Measurements from ENCODE around the gene GRAP2. TPM values are rescaled to one million over a fixed set of nuclear protein-coding genes. Genes with fewer than 3 reads are reported as not detected.
A peak's percentile ranks its signal among the peaks of the same experiment; 100 is the strongest.

Gene GRAP2
- total RNA-seq, 3 donors from 2014 or later = 19.5 to 40.4 (median 26.4) TPM

GRCh38 chr22:39908136-39908535, 7.3 kb downstream of the GRAP2 start:
- H3K27me3 Mint-ChIP-seq (ENCODE audit: low read depth) = no peaks in the 10 kb centered on the region
- peak overlapping the region; percentile 92 for H3K4me3 Mint-ChIP-seq
- peaks cover 76% of the 10 kb centered on the region for H3K4me1 Mint-ChIP-seq (ENCODE audit: low read depth)
- H3K9me3 Mint-ChIP-seq = no peaks in the 10 kb centered on the region
- DNase-seq (no peak), ATAC-seq (peak in 1 of 2 donors; percentile 7)
- H3K36me3 Mint-ChIP-seq (ENCODE audit: insufficient read depth) = peaks cover 5% of the 10 kb centered on the region

DNA sequence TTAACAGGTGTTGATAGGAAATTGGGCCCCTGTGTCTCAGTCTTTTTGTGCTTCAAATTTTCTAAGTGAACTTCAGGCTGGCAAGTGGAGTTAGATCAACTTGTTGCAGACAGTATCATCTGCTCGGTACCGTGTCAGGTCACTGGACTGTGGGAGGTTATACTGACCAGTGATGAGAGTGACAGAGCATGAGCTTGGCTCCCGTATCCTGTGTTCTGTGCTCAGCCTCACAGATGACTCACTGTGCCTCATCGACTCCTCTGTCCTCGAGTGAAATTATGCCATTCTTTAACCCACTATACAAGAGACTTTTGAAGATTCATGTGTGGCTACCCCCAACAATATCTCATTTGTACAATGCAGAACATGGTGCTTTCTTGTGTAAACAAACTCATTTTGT, 7.9 kb downstream of the GRAP2 start:
- H3K4me3 Mint-ChIP-seq = peak overlapping the region; percentile 92
- H3K27me3 Mint-ChIP-seq (ENCODE audit: low read depth) = no peaks in the 10 kb centered on the region
- peak; percentile 29 for DNase-seq
- peaks cover 5% of the 10 kb centered on the region for H3K36me3 Mint-ChIP-seq (ENCODE audit: insufficient read depth)
- ATAC-seq = peak; percentile 60 to 69
- peaks cover 82% of the 10 kb centered on the region for H3K4me1 Mint-ChIP-seq (ENCODE audit: low read depth)
- no peaks in the 10 kb centered on the region for H3K9me3 Mint-ChIP-seq

GRCh38 chr22:39910876-39911613, 10.2 kb downstream of the GRAP2 start:
- DNase-seq = no peak
- ATAC-seq = no peak

GRCh38 chr22:39913321-39913720, 12.4 kb downstream of the GRAP2 start:
- H3K4me1 Mint-ChIP-seq (ENCODE audit: low read depth) = peaks cover 96% of the 10 kb centered on the region
- ATAC-seq (peak in 1 of 2 donors; percentile 25), DNase-seq (no peak)
- H3K9me3 Mint-ChIP-seq = no peaks in the 10 kb centered on the region
- H3K36me3 Mint-ChIP-seq (ENCODE audit: insufficient read depth) = peaks cover 7% of the 10 kb centered on the region
- peak overlapping the region; percentile 79 for H3K4me3 Mint-ChIP-seq
- no peaks in the 10 kb centered on the region for H3K27me3 Mint-ChIP-seq (ENCODE audit: low read depth)

More at GRCh38 chr22:39910876-39911613, 10.2 kb downstream of the GRAP2 start:
- no peaks in the 10 kb centered on the region for H3K9me3 Mint-ChIP-seq
- H3K4me1 Mint-ChIP-seq (ENCODE audit: low read depth) = peaks cover 91% of the 10 kb centered on the region
- H3K27me3 Mint-ChIP-seq (ENCODE audit: low read depth) = no peaks in the 10 kb centered on the region
- H3K4me3 Mint-ChIP-seq = peak overlapping the region; percentile 79
- H3K36me3 Mint-ChIP-seq (ENCODE audit: insufficient read depth) = peaks cover 5% of the 10 kb centered on the region

- ATAC-seq (no peak), DNase-seq (no peak)
- Mint-ChIP-seq H3K4me3 (peak overlapping the region; percentile 79), H3K4me1 (ENCODE audit: low read depth) (peaks cover 94% of the 10 kb centered on the region), H3K27me3 (ENCODE audit: low read depth) (no peaks in the 10 kb centered on the region), H3K36me3 (ENCODE audit: insufficient read depth) (peaks cover 7% of the 10 kb centered on the region), H3K9me3 (no peaks in the 10 kb centered on the region)
These were observed 13.0 kb downstream of the GRAP2 start for GRCh38 chr22:39913886-39914285.

- Mint-ChIP-seq H3K4me3 (peak overlapping the region; percentile 29), H3K9me3 (no peaks in the 10 kb centered on the region), H3K4me1 (ENCODE audit: low read depth) (peaks cover 93% of the 10 kb centered on the region), H3K36me3 (ENCODE audit: insufficient read depth) (peaks cover 8% of the 10 kb centered on the region), H3K27me3 (ENCODE audit: low read depth) (no peaks in the 10 kb centered on the region)
- no peak for DNase-seq
- no peak for ATAC-seq
These were observed 13.7 kb downstream of the GRAP2 start for GRCh38 chr22:39914584-39914983.

- H3K4me3 Mint-ChIP-seq = peak overlapping the region; percentile 60
- no peak for ATAC-seq
- DNase-seq = no peak
- peaks cover 5% of the 10 kb centered on the region for H3K36me3 Mint-ChIP-seq (ENCODE audit: insufficient read depth)
- no peaks in the 10 kb centered on the region for H3K27me3 Mint-ChIP-seq (ENCODE audit: low read depth)
- no peaks in the 10 kb centered on the region for H3K9me3 Mint-ChIP-seq
- H3K4me1 Mint-ChIP-seq (ENCODE audit: low read depth) = peaks cover 93% of the 10 kb centered on the region
These were observed 14.4 kb downstream of the GRAP2 start for GRCh38 chr22:39915295-39915726.

DNA sequence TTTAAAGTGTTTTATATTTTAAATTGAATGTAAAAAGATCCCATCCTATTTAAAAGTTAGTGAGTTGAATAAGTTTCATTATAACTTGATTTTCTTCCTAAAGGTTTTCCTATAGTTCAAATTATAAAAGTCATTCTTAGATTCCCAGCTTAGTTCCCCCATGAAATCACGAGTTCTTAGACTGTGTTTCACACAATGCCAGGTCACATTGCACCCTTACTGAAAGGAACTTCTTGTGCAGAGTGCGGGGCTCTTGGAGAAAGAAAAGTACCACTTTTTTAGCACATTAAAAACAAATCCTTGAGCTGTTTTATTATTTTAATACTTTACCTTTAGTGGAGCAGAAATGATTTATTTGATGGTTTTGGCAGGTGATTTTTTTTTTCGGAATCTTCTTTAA, 15.6 kb downstream of the GRAP2 start:
- no peak for ATAC-seq
- H3K27me3 Mint-ChIP-seq (ENCODE audit: low read depth) = no peaks in the 10 kb centered on the region
- peaks cover 3% of the 10 kb centered on the region for H3K36me3 Mint-ChIP-seq (ENCODE audit: insufficient read depth)
- no peak for DNase-seq
- peaks cover 93% of the 10 kb centered on the region for H3K4me1 Mint-ChIP-seq (ENCODE audit: low read depth)
- H3K9me3 Mint-ChIP-seq = no peaks in the 10 kb centered on the region
- H3K4me3 Mint-ChIP-seq = peak overlapping the region; percentile 17

GRCh38 chr22:39917197-39917643, 16.3 kb downstream of the GRAP2 start:
- Mint-ChIP-seq H3K27me3 (ENCODE audit: low read depth) (no peaks in the 10 kb centered on the region), H3K4me3 (peak overlapping the region; percentile 67), H3K36me3 (ENCODE audit: insufficient read depth) (peaks cover 7% of the 10 kb centered on the region), H3K4me1 (ENCODE audit: low read depth) (peaks cover 91% of the 10 kb centered on the region), H3K9me3 (no peaks in the 10 kb centered on the region)
- DNase-seq (no peak), ATAC-seq (no peak)

- H3K4me3 Mint-ChIP-seq = peak overlapping the region; percentile 67
- H3K27me3 Mint-ChIP-seq (ENCODE audit: low read depth) = no peaks in the 10 kb centered on the region
- ATAC-seq (no peak), DNase-seq (no peak)
- no peaks in the 10 kb centered on the region for H3K9me3 Mint-ChIP-seq
- H3K36me3 Mint-ChIP-seq (ENCODE audit: insufficient read depth) = peaks cover 10% of the 10 kb centered on the region
- peaks cover 90% of the 10 kb centered on the region for H3K4me1 Mint-ChIP-seq (ENCODE audit: low read depth)
These were observed 17.1 kb downstream of the GRAP2 start for GRCh38 chr22:39917776-39918495.

DNA sequence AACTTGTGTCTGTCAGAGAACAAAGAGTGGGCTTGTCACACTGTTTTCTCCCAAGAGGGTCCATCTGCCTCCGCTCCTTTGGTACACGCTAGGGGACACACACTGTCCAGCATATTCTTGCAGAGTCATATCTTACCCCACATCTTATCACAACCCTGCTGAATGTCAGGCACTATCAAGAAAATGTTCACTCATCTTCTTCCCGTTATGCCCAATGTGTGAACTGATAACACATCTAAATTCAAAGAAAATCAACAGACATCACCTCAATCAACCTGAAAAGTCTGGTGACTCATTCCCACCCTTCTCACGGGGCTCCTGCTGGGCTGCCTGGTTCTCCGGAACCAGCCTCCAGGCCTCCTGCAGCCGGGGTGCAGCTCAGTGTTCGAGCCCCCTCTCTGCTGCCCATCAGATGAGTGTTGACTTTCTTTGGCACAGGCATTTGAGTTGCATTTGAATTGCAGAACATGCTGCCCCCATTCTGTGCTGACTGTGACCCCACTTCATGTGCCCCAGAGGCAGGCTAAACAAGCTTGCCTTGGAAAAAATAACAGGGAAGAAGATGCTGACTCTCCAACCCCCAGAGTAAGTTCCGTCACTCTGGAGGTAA, 19.4 kb downstream of the GRAP2 start:
- DNase-seq (peak; percentile 63), ATAC-seq (peak; percentile 82 to 83)
- H3K9me3 Mint-ChIP-seq = no peaks in the 10 kb centered on the region
- no peaks in the 10 kb centered on the region for H3K27me3 Mint-ChIP-seq (ENCODE audit: low read depth)
- peak overlapping the region; percentile 72 for H3K4me3 Mint-ChIP-seq
- H3K4me1 Mint-ChIP-seq (ENCODE audit: low read depth) = peaks cover 92% of the 10 kb centered on the region
- peaks cover 10% of the 10 kb centered on the region for H3K36me3 Mint-ChIP-seq (ENCODE audit: insufficient read depth)

GRCh38 chr22:39923696-39924095, 22.8 kb downstream of the GRAP2 start:
- Mint-ChIP-seq H3K27me3 (ENCODE audit: low read depth) (no peaks in the 10 kb centered on the region), H3K4me1 (ENCODE audit: low read depth) (peaks cover 75% of the 10 kb centered on the region), H3K36me3 (ENCODE audit: insufficient read depth) (peaks cover 11% of the 10 kb centered on the region), H3K4me3 (peak overlapping the region; percentile 59), H3K9me3 (no peaks in the 10 kb centered on the region)
- DNase-seq (no peak), ATAC-seq (no peak)

- no peak for DNase-seq
- peaks cover 11% of the 10 kb centered on the region for H3K36me3 Mint-ChIP-seq (ENCODE audit: insufficient read depth)
- ATAC-seq = no peak
- no peaks in the 10 kb centered on the region for H3K9me3 Mint-ChIP-seq
- peak overlapping the region; percentile 59 for H3K4me3 Mint-ChIP-seq
- H3K4me1 Mint-ChIP-seq (ENCODE audit: low read depth) = peaks cover 72% of the 10 kb centered on the region
- no peaks in the 10 kb centered on the region for H3K27me3 Mint-ChIP-seq (ENCODE audit: low read depth)
These were observed 23.4 kb downstream of the GRAP2 start for GRCh38 chr22:39924286-39924685.

- Mint-ChIP-seq H3K4me3 (no peak overlapping the region), H3K27me3 (ENCODE audit: low read depth) (no peaks in the 10 kb centered on the region), H3K36me3 (ENCODE audit: insufficient read depth) (peaks cover 9% of the 10 kb centered on the region), H3K4me1 (ENCODE audit: low read depth) (peaks cover 62% of the 10 kb centered on the region), H3K9me3 (no peaks in the 10 kb centered on the region)
- ATAC-seq (no peak), DNase-seq (no peak)
These were observed 24.4 kb downstream of the GRAP2 start for GRCh38 chr22:39925273-39925672.
